CMK (cell line): ENCODE results near the gene ITGA1.

Source experiments
- DNase-seq: peaks from one replicate; pipeline ENCODE4 v3.0.0-alpha.2; 2010; ENCODE audit warnings: low read depth

The ITGA1 gene

GRCh38 chr5:52998552-52999313 is 211.0 kb downstream of the ITGA1 start:
- no peak for DNase-seq

GRCh38 chr5:52999344-52999949 is 211.7 kb downstream of the ITGA1 start:
- no peak for DNase-seq

GRCh38 chr5:53001541-53001940 is 213.8 kb downstream of the ITGA1 start:
- DNase-seq = no peak

- DNase-seq = no peak
Observed at GRCh38 chr5:53002491-53002890, 214.8 kb downstream of the ITGA1 start.

GRCh38 chr5:53003144-53003543 is 215.4 kb downstream of the ITGA1 start:
- DNase-seq = no peak

GRCh38 chr5:53006911-53007890 is 219.5 kb downstream of the ITGA1 start:
- DNase-seq = no peak

- DNase-seq = no peak
Observed at GRCh38 chr5:53008751-53009150, 221.0 kb downstream of the ITGA1 start.
